ENCODE results near the gene COL13A1.

The COL13A1 gene
- 0 to 0.06 (median 0) reads per million in 9 experiments for total RNA-seq

- H3K27me3 Mint-ChIP-seq: peaks cover 61 to 90% of the 10 kb centered on the region in 2 donors
- no peaks in the 10 kb centered on the region for H3K36me3 Mint-ChIP-seq (ENCODE audit: insufficient read depth)
- no peak for ATAC-seq (replicated peaks)
- peaks cover 0 to 1% of the 10 kb centered on the region in 2 donors for H3K9me3 Mint-ChIP-seq
- peak within 1 kb of the TSS; percentile 57 to 59 for H3K27ac Mint-ChIP-seq
- peak within 1 kb of the TSS; percentile 72 to 80 for H3K4me3 Mint-ChIP-seq
- H3K4me1 Mint-ChIP-seq (ENCODE audit: low read depth in 2 of 2): peaks cover 6 to 10% of the 10 kb centered on the region in 2 donors
- no peak for DNase-seq
These were observed at the start of gene COL13A1 for GRCh38 chr10:69801434-69802315. Gene COL13A1 (plus strand): TSS chr10:69801906. CDS start chr10:69802424, 518 bp downstream.

GRCh38 chr10:69752479-69752878 lies 49.2 kb upstream of the COL13A1 start:
- Mint-ChIP-seq H3K4me3 (no peak overlapping the region), H3K9me3 (no peaks in the 10 kb centered on the region), H3K27me3 (peaks cover 46 to 47% of the 10 kb centered on the region in 2 donors), H3K27ac (no peak overlapping the region), H3K36me3 (ENCODE audit: insufficient read depth) (no peaks in the 10 kb centered on the region), H3K4me1 (ENCODE audit: low read depth in 2 of 2) (no peaks in the 10 kb centered on the region)
- DNase-seq (no peak), ATAC-seq (replicated peaks) (no peak)

DNA sequence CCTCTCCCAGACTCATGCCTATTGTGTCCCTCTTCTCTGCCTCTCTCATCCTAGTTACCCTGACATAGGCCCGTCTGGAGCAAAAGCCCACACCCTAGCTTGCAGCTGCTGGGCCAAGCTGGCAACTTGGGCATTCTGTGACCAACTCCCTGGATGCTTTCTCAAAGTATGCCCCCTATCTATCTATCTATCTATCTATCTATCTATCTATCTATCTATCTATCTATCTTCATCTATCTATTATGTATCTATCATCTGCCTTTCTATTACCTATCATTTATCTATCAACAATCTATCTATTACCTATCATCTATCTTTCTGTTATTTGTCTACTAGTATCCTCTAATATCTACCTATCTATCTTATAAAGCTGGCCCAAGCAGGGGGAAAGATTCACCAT lies 45.4 kb upstream of the COL13A1 start:
- no peak for DNase-seq
- peaks cover 34 to 37% of the 10 kb centered on the region in 2 donors for H3K27me3 Mint-ChIP-seq
- H3K36me3 Mint-ChIP-seq (ENCODE audit: insufficient read depth): no peaks in the 10 kb centered on the region
- H3K27ac Mint-ChIP-seq: no peak overlapping the region
- no peak for ATAC-seq (replicated peaks)
- no peaks in the 10 kb centered on the region for H3K9me3 Mint-ChIP-seq
- H3K4me1 Mint-ChIP-seq (ENCODE audit: low read depth in 2 of 2): no peaks in the 10 kb centered on the region
- no peak overlapping the region for H3K4me3 Mint-ChIP-seq

DNA sequence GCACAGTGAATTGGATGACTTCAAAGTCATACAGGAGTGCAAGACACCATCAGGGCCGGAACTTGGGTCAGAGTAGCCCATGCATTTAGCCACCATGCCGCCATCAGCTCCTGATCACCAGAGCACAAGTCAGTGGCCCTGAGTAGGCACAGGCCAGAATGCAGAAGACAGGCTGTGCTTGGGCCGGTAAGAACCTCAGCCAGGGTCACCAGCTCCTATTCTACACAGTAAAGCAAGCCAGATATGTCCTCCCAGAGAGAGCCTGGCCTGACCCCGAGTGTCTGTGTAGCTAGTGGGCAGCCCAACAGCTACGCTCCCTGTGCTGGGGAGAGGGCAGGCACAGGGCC lies 44.5 kb upstream of the COL13A1 start:
- Mint-ChIP-seq H3K36me3 (ENCODE audit: insufficient read depth) (no peaks in the 10 kb centered on the region), H3K27me3 (peaks cover 28 to 37% of the 10 kb centered on the region in 2 donors), H3K9me3 (no peaks in the 10 kb centered on the region), H3K4me3 (no peak overlapping the region), H3K27ac (no peak overlapping the region), H3K4me1 (ENCODE audit: low read depth in 2 of 2) (no peaks in the 10 kb centered on the region)
- no peak for ATAC-seq (replicated peaks)
- no peak for DNase-seq

DNA sequence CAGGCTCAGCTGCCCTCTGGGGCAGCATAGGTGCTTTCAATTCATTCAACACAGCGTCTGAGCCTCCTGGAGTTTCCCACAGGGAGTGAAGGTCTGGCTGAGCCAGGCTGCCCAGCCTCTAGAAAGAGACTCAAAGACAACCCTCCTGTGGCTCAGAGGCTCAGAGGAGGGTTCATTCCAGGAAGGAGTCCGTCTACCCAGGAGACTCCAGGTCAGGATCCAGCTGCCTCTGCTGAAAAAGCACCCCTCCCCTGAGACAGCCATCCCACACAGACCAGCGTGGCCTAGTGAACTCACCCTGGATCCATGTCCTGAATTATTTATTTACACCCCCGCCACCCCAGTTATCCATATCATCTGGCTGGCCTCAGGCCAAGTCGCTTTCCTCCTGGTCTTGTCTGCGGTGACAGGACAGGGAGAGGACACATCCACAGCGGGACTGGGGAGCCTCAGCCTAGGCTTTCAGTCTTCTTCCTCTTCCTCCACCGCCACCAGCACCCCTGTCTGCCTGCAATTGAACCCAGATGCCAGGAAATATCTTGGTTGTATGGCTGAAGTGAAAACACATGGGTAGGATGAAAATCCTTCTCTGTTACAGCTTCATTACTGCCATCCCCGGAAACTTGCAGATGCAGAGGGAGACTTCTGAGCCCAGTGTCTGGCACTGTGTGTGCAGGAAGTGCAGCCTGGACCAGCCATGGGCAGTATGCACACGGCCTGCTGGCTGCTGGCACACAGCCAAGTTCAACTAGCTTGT lies 44.0 kb upstream of the COL13A1 start:
- ATAC-seq (replicated peaks): no peak
- Mint-ChIP-seq H3K36me3 (ENCODE audit: insufficient read depth) (no peaks in the 10 kb centered on the region), H3K4me3 (no peak overlapping the region), H3K27me3 (peaks cover 27 to 37% of the 10 kb centered on the region in 2 donors), H3K9me3 (no peaks in the 10 kb centered on the region), H3K27ac (no peak overlapping the region), H3K4me1 (ENCODE audit: low read depth in 2 of 2) (no peaks in the 10 kb centered on the region)
- no peak for DNase-seq

- no peak overlapping the region for H3K4me3 Mint-ChIP-seq
- no peak for DNase-seq
- H3K27me3 Mint-ChIP-seq: peaks cover 21 to 37% of the 10 kb centered on the region in 2 donors
- H3K36me3 Mint-ChIP-seq (ENCODE audit: insufficient read depth): no peaks in the 10 kb centered on the region
- no peaks in the 10 kb centered on the region for H3K9me3 Mint-ChIP-seq
- H3K27ac Mint-ChIP-seq: no peak overlapping the region
- no peaks in the 10 kb centered on the region for H3K4me1 Mint-ChIP-seq (ENCODE audit: low read depth in 2 of 2)
- ATAC-seq (replicated peaks): no peak
These were observed 43.4 kb upstream of the COL13A1 start for GRCh38 chr10:69758310-69758728.

GRCh38 chr10:69759641-69760040 lies 42.1 kb upstream of the COL13A1 start:
- Mint-ChIP-seq H3K9me3 (no peaks in the 10 kb centered on the region), H3K27me3 (peaks cover 21 to 37% of the 10 kb centered on the region in 2 donors), H3K36me3 (ENCODE audit: insufficient read depth) (no peaks in the 10 kb centered on the region), H3K4me1 (ENCODE audit: low read depth in 2 of 2) (no peaks in the 10 kb centered on the region), H3K4me3 (no peak overlapping the region), H3K27ac (no peak overlapping the region)
- no peak for DNase-seq
- ATAC-seq (replicated peaks): no peak

DNA sequence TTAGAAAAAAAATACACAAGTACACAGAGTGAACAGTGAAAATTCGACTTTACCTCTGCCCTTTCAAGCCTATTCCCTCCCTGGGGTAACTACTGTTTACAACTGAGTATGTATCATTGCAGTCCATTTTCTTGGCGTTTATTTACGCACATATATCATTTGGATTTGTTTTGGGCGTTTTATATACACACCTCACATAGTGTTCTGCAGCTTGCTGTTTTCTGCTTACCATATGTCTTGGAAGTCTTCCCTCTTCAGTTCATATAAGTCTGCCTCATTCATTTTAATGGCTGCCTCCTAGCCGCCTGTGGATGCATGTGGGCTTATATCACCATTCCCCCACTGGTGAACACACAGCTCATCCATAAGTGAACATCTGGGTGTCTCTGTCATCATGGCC lies 41.6 kb upstream of the COL13A1 start:
- H3K4me3 Mint-ChIP-seq: no peak overlapping the region
- ATAC-seq (replicated peaks) (no peak), DNase-seq (no peak)
- no peak overlapping the region for H3K27ac Mint-ChIP-seq
- no peaks in the 10 kb centered on the region for H3K4me1 Mint-ChIP-seq (ENCODE audit: low read depth in 2 of 2)
- peaks cover 21 to 37% of the 10 kb centered on the region in 2 donors for H3K27me3 Mint-ChIP-seq
- no peaks in the 10 kb centered on the region for H3K9me3 Mint-ChIP-seq
- no peaks in the 10 kb centered on the region for H3K36me3 Mint-ChIP-seq (ENCODE audit: insufficient read depth)

- DNase-seq: no peak
- Mint-ChIP-seq H3K4me3 (no peak overlapping the region), H3K4me1 (ENCODE audit: low read depth in 2 of 2) (no peaks in the 10 kb centered on the region), H3K9me3 (no peaks in the 10 kb centered on the region), H3K27me3 (peaks cover 21 to 37% of the 10 kb centered on the region in 2 donors), H3K36me3 (ENCODE audit: insufficient read depth) (no peaks in the 10 kb centered on the region), H3K27ac (no peak overlapping the region)
- ATAC-seq (replicated peaks): no peak
These were observed 40.4 kb upstream of the COL13A1 start for GRCh38 chr10:69761320-69761719.

- no peak overlapping the region for H3K27ac Mint-ChIP-seq
- peaks cover 30 to 64% of the 10 kb centered on the region in 2 donors for H3K27me3 Mint-ChIP-seq
- no peak for ATAC-seq (replicated peaks)
- peaks cover 0 to 2% of the 10 kb centered on the region in 2 donors for H3K4me1 Mint-ChIP-seq (ENCODE audit: low read depth in 2 of 2)
- no peak overlapping the region for H3K4me3 Mint-ChIP-seq
- H3K36me3 Mint-ChIP-seq (ENCODE audit: insufficient read depth): no peaks in the 10 kb centered on the region
- H3K9me3 Mint-ChIP-seq: no peaks in the 10 kb centered on the region
- no peak for DNase-seq
These were observed 35.4 kb upstream of the COL13A1 start for GRCh38 chr10:69766161-69766910.

GRCh38 chr10:69767793-69768192 lies 33.9 kb upstream of the COL13A1 start:
- DNase-seq (no peak), ATAC-seq (replicated peaks) (no peak)
- H3K9me3 Mint-ChIP-seq: no peaks in the 10 kb centered on the region
- peaks cover 0 to 2% of the 10 kb centered on the region in 2 donors for H3K4me1 Mint-ChIP-seq (ENCODE audit: low read depth in 2 of 2)
- no peaks in the 10 kb centered on the region for H3K36me3 Mint-ChIP-seq (ENCODE audit: insufficient read depth)
- H3K27me3 Mint-ChIP-seq: peaks cover 22 to 54% of the 10 kb centered on the region in 2 donors
- H3K4me3 Mint-ChIP-seq: no peak overlapping the region
- no peak overlapping the region for H3K27ac Mint-ChIP-seq

DNA sequence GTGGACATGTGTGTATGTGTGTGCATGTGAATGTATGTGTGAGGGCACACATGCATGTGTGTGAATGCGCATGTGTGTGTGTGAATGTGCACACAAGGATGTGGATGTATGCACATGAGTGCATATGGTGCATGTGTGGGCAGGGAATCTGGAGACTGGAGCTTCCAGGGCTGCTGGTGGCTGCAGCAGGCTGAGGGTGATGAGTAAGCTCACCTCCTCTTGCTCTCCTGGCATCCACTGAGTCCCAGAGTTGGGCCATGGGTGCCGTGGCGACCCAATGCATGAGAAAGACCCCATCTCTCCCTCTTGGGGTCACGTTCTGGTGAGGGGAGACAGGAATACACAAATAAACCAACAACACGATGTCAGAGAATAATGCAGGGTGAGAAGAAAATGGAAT lies 33.3 kb upstream of the COL13A1 start:
- H3K4me3 Mint-ChIP-seq: no peak overlapping the region
- peaks cover 22 to 54% of the 10 kb centered on the region in 2 donors for H3K27me3 Mint-ChIP-seq
- no peaks in the 10 kb centered on the region for H3K36me3 Mint-ChIP-seq (ENCODE audit: insufficient read depth)
- no peaks in the 10 kb centered on the region for H3K9me3 Mint-ChIP-seq
- no peak overlapping the region for H3K27ac Mint-ChIP-seq
- DNase-seq (no peak), ATAC-seq (replicated peaks) (no peak)
- H3K4me1 Mint-ChIP-seq (ENCODE audit: low read depth in 2 of 2): peaks cover 0 to 2% of the 10 kb centered on the region in 2 donors

GRCh38 chr10:69769395-69769992 lies 32.2 kb upstream of the COL13A1 start:
- no peak overlapping the region for H3K4me3 Mint-ChIP-seq
- no peaks in the 10 kb centered on the region for H3K9me3 Mint-ChIP-seq
- H3K27me3 Mint-ChIP-seq: peaks cover 22 to 60% of the 10 kb centered on the region in 2 donors
- no peak overlapping the region for H3K27ac Mint-ChIP-seq
- peaks cover 0 to 2% of the 10 kb centered on the region in 2 donors for H3K4me1 Mint-ChIP-seq (ENCODE audit: low read depth in 2 of 2)
- DNase-seq: no peak
- no peak for ATAC-seq (replicated peaks)
- no peaks in the 10 kb centered on the region for H3K36me3 Mint-ChIP-seq (ENCODE audit: insufficient read depth)
